ENCODE results near the gene FAM222A.

The FAM222A gene

DNA sequence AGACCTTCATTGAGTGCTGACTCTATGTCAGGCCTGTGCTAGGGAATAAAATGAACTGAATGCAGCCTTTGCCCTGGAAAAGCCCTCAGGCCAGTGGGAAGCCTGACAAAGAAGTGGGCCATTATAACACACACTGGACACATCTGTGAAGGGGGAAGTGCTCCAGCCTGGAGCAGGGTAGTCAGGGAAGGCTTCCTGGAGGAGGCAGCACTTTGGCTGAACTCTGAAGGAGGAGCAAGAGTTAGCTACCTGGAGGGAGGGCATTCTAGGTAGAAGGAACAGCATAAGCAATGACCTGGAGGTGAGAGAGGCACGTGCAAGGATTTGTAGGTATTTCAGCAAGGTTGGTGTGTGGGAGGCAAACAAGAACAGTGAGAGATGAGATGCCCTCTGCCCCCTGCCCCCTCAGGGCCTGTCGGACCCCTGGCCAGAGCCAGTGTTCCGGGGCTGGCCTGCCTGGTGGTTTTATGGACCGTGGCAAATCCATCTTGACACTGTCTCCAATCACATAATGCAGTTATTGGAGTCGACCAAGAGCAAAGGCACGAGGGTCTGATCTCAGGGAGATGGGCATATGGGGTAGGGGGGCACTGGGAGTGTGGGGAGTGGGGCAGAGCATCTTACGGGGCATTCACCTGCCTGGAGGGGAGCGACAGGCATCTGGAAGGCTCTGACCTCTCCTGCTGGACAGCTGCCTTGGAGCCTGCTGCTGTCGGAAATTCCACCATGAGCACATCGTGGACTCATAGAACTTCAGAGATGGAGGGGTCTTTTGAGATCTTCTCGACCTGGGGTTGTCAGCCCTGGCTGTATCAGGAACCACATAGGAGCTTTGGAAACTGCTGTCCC is 2.7 kb upstream of the FAM222A start:
- no peak for DNase-seq (ENCODE audit: low spot score)

DNA sequence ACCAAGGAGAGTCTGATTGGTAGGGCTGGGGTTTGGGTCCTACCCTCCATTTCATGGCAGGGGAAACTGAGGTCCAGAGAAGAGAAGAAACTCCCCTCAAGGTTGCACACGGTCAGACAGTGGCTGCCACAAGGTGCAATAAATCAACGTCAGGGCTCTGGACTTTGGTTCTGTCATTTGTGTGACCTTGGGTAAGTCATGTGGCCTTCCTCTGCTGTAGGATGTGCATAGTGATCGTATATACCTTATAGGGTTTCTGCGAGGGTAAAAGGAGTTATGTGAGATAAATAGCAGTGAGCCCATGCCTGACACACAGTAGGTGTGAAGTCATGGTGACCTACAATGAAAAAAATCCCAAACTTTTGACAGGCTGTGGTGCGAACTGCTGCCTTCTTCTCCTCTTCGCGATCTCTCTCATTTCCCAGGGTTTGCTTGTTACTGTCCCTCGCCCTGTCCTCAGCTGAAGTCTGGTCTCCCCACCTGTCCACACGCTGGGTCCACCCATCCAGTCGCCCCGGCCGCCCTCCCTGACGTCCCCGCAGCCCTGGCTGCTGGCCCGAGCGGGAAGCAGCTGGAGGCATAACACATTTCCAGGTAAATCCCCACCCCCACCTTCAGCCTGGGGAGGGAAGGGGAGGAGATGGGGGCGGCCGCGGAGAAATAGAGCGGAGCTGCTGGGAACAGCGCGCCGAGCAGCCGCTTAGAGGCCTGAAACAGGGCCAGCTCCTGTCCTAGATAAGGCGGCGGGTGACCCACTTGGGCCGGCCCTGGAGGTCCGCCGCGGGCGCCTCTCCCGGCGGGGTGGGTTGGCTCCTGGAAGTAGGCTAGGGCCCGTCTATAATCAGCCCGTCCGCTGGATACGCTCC is 1.8 kb upstream of the FAM222A start:
- no peak for DNase-seq (ENCODE audit: low spot score)

DNA sequence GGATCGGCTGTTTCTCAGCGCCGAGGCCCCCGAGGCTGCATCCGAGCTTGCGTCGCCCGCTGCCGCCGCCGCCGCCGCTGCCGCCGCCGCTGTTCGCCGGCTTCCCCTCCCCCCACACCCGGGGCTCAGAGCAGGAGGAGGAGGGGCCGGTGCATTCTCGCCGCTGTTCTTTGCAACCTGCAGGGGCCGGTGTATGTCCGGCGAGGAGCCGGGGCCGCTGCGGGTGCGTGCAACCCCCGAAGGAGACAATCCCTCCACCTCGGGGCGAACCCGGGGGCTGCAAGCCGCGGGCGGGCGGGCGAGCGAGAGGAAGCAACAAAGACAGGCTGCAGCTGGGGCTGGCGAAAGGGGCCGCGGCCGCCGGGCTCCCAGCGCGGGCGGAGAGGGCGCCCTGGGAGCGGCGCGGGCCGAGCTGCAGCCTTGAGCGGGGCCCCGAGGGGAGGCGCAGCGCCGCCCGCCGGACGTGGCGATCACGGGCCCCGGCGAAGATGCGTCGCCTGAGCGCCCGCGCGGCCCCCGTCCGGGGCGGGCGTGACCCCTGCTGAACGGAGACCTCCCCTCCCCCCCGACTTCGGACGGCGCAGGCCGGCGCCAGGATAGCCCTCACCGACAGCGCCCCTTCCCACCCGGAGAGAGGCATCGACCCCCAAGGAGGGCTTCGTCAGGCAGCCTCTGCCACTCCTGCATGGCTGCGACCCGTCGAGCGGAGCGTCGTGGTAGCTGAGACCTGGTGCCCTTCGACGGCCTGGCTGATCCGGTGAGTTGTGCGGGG is 702 bp downstream of the FAM222A start:
- peak; percentile 35 for DNase-seq (ENCODE audit: low spot score)

DNA sequence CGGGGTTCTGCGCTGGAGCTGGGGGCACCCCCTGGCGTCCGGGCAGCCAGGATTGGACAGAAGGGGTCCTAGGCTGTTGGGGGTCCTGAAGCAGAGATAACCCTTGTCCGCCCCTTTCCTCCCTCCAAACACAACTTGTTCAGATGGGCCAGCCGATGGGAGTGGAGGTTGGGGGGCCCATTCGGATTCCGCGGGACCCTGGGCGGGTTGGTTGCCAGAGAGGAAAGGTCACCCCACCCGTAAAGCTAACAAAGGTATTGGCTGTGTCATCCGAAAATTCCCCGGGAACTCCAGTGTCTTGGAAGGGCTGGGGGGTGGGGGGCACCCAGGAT is 1.3 kb downstream of the FAM222A start:
- no peak for DNase-seq (ENCODE audit: low spot score)

DNA sequence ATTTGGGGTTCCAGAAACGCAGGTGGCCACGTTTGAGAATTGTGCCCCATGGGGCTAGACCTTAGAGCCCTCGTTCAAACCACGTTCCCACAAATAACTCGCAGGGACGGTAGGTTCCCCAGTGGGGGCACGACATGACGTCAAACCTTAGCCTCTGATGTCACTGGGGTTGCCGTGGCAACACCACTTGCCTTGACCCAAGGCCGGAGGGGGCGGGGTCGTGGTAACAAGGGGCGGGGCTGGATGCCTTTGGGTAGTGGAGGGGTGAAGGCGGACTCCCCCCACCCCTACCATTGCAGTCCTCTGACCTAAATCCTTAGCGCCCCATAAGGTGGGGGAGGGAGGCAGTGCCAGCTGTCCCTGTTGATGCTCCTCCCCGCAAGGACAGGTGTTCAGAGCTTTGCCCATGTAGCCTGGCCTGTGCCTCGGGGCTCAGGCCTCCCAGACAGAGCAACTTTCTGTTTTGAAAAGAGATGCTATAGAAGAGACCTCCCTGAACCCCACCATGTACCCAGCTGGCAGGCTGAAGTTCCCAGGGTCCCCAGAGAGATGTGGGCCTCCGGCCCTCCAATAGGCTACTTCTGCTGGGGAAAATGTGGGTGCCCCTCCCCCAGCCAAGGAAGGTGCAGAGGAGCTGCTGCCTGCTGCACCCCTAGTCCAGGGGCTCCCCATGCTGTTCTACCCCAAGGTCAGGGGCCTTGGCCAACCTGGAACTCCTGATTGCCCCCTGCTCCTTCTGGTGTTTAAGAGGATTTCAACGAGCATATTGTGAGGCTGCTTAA is 1.9 kb downstream of the FAM222A start:
- DNase-seq (ENCODE audit: low spot score), result no peak

DNA sequence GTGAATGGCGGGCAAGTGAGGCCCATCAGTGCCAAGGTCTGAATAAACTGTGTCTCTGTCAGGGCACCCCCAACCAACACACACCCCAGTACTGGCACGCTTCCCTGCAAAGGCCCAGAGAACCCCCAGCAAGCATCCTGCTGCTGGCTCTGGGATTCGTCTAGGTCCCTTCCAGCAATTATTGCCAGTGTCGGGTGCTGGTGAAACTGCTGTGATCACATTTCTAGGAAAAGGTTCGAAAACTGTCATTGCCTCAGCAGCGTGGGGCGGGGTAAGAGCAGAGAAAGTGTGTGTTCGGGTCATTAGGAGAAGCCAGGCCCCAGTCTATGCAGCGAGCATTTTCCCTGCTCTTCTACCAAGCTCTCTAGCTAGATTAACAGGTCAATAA is 2.5 kb downstream of the FAM222A start:
- no peak for DNase-seq (ENCODE audit: low spot score)

DNA sequence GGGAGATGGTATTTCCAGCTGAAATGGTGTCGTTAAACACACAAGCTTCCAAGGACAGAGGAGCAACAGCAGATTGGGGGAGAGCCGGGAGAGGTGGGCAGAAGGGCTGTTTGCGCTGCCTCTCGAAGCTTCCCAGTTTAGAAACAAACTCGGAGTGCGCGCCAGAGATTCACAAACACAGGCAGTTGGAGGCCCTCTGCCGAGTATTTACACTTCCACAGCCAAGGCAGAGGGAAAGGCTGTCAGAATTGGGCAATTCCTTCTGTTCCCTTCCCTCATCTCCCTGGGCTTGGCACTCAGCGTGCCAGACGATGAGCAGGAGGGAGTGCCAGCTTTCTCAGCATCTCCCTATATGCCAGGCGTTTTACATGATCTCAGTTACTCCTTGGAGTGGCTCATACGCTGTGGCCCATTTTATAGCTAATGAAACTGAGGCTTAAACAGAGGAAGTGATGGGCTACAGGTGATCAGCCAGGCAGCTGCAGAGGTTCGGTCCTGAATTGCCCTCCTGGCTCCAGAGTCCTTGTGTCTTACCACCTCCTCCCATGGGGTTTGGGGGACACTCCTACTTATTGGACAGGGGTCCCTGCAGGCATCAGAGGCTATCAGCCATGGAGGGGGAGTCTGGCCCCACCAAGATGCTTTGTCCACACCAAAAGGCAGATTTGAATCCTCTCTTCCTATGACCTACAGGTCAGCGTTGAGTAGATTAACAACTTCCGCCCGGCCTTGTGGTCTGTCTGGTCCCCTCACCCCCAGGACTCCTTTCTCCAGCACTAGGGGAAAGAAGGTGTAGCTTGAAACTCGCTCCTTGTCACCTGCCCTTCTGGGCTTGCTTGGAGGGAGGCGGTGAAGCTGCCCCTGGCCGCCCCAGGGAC is 3.1 kb downstream of the FAM222A start:
- peak; percentile 43 for DNase-seq (ENCODE audit: low spot score)

DNA sequence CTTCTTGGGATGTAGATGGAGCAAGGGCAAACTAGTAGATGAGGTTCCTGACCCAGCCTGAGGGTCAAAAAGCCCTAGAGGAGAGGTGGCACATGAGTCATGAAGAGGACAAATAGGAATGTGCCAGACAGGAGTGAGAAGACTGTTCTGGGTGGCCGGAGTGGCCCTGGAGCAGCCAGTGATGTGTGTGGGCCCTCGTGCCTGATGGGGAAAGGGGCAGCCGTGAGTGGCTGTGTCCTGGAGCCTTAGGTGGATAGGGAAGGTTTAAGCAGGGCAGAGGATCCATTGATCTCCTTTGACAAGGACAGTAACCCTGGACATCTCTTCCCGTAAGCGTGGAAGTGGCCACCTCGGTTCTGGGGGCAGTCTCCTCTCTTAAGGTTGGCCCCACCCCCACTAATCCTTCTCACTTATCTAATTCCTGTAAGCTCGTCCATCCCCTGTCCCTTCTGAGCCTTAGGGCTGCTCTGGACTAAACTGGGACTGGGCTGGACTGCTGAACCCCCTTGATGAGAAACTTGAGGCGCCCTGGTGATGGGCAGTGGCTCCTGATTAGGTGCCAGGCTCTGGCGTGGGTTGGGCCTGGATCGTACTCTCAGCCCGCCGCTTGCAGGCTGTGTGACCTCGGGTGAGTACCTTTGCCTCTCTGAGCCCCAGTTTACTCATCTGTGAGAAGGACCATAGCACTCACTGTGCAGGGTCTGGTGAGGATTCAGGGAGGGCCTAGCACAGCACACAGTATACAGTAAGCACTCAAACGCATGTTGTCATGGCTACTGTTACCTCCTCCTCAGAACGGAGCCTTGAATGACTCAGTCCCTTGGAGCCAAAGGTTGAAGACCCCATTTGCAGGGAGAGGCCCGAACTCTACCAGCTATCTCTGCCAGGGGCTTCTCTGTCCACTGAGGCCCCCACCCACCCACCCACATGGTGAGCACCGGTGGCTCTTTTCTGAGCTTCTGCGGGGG is 4.0 kb downstream of the FAM222A start:
- no peak for DNase-seq (ENCODE audit: low spot score)

DNA sequence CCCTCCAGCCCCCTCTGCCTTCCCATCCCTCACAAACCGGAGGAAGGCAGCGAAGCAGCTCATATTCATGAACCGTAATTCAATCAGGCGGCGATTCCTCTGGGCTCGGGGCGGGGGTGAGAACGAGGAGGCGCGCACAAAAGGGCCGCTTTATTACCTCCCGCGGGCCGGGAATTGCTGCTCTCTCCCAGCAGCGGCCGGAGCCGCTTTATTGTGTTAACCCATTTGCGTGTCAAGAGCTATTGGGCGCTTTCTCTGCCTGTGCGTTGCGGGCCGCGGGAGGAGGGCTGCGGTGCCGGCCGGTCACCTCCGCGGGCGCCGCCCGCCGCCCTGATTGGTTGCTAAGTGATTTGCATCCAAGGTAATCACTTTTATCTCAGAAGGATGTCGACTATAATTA is 4.8 kb downstream of the FAM222A start:
- no peak for DNase-seq (ENCODE audit: low spot score)

DNA sequence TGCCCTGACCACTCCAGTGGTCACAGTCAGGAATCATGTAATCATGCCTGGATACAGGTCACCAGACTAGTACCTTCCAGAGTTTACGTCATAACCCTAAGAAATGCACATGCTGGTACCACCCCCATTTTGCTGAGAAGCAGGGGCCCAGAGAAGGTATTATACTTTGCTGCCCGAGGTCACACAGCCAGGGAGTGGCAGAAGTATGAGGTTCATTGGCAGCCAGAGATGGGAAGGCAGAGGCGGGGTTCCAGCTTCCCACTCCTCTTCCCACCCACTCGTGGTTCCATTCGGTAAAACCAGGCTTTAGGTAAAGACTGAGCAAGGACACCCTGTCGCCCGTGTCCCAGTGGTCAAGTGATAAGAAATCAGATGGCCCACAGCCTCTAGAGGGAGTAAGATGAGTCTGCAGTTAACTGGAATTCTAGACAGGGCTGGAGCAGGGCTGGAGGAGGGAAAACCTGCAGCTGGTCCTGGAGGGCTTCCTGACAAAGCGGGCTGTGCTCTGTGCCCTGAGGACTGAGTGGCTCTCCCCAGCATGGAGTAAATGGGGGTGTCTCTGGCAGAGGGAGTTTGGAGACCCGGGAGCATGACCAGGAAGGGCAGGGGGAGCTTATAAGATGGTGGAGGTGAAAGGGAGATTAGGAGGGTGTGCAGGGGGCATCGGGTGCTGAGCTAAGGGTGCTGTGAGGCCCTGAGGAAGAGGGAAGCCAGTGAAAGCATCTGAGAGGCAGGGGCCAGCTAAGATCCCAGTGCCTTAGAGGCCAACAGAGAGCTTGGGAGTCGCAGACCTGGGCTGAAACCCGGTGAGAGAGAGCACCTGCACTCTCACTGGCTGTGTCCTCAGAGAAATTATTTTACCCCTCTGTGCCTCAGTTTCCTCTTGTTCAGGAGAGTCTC is 5.7 kb downstream of the FAM222A start:
- no peak for DNase-seq (ENCODE audit: low spot score)

DNA sequence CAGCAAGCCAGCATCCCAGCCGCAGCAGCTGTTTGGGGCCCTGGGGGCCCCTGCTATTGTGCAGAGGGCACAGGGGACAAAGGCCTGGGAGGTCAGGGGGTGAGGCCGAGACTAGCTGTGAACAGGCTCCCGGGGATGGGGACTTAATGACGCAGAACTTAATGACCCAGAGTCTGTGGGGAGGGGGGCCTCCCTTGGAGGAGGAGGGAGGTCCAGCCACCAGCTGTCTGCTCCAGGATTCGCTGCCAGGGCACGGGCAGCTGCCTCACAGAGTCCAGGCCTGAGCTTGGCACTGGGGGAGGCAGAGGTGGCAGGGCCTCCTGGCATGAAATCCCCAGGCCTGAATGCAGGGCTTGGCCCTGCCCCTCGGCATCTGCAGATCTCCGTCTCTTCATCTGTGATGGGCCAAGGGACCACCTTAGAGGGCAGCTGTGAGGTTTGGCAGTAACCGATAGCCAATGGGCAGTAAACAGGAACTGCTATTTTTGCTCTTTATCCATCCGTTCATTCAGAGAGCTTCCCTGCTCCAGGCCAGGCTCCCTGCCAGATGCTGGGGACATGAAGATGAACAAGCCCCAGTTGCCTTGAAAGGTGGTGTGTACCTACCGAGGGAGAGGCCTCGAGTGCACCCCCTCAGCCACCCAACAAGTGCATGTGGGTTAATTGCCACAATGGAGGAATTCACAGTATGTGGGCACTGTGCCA is 6.7 kb downstream of the FAM222A start:
- no peak for DNase-seq (ENCODE audit: low spot score)

DNA sequence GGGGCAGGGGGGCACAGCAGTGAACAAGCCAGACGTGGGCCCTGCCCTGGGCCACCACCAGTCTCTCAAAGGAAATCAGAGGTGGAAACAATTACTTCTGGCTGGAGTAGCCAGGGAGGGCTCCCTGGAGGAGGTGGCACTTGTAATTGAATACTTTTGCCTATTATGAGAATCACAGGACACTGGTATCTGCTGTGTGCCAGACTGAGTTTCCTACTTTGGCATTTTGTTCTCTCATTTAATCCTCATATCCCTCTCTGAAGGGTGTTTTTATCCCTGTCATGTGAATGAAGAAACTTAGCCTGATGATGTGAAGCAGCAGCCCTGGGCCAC is 7.2 kb downstream of the FAM222A start:
- DNase-seq (ENCODE audit: low spot score), result no peak

DNA sequence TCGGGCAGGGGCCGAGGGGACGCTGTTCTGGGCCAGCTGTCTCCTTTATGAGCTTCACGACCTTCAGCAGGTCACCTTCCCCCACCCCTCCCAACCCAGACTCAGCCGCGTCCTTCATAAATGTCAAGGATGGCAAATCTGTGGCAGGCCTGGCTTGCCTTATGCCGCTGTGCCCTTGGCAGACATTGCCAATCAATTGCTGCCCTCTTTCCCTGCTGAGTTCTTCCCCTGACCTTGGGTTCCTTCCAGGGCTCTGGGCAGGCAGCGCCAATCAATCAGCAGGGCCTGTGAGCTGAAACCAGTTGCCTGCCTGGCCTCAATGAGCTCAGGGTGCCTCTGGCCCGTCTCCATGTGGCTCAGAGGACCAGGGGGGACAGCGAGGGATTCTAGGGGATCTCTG is 7.7 kb downstream of the FAM222A start:
- no peak for DNase-seq (ENCODE audit: low spot score)

DNA sequence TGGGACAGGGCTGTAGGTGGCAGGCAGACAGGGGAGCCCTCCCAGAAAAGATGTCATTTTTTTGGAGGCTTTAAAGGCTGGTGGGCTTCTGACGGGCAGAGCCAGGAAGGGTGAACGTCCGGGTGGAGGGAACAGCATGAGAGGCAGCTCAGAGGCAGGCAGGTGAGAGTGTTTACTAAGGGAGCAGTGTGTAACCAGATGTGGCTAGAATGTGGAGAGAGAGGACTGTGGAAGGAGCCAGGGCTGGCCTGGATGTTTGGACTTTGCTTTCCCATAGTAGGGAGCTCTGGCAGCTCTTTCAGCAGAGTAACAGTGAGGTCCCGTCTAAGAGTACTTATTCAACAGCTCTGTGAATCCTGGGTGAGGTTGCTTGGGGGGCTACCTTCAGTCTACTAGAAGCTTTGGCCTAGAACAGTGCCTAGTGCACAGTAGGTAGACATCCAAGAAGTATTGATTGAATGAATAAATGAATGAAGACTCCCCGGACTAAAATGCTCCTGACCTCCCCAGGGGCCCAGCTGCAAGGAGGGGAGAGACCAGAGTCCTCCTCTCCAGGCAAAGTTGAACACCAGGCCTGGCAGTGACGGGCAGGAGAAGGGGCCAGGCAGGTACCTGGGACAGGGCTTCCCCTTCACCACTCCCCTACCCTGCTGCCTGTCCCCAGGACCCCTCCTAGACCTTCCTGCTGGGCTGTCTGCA is 8.5 kb downstream of the FAM222A start:
- DNase-seq (ENCODE audit: low spot score), result no peak

DNA sequence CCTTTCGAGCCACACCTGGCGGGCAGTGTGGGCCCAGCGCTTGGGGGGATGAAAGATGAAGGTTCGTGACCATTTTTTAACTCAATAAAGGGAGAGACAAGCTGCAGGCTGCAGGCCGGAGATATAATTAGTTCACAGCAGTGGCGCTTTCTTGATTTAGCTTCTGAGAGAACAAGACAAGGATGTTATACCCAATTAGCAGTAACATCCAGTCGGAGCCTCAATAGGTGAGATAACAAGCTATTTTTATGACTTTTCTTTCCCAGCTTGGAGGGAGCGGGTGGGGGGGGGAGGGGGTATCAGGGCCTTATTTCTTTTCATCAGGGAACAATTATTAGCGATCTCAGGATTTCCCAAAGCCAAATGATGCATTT is 9.1 kb downstream of the FAM222A start:
- DNase-seq (ENCODE audit: low spot score), result no peak

DNA sequence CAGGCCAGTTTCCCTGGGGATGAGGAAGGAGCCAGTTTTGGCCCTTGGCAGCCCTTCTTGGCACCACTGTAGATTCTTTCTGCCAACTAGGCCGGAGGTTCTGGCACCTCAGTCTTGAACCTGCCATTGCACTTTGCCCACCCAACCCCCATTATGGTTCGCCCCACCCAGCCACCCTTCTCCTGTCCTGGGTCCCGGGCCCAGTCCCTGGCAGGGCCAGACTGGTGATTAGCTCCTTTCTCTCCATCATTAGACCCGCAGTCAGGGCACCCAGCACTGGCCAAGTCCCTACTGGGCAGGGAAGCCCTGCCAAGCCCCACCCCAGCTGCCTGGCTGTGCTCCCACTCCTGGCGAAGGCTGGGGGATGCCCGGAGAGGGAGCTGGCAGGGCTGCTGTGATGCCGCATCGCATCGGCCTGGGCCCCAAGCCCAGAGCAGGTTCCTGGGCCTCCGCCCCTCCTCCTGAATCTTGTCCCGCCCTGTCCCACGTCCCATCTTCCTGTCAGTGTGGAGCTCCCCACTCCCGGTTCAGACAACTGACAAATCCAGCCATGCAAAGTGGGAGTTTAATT is 9.8 kb downstream of the FAM222A start:
- DNase-seq (ENCODE audit: low spot score), result no peak

DNA sequence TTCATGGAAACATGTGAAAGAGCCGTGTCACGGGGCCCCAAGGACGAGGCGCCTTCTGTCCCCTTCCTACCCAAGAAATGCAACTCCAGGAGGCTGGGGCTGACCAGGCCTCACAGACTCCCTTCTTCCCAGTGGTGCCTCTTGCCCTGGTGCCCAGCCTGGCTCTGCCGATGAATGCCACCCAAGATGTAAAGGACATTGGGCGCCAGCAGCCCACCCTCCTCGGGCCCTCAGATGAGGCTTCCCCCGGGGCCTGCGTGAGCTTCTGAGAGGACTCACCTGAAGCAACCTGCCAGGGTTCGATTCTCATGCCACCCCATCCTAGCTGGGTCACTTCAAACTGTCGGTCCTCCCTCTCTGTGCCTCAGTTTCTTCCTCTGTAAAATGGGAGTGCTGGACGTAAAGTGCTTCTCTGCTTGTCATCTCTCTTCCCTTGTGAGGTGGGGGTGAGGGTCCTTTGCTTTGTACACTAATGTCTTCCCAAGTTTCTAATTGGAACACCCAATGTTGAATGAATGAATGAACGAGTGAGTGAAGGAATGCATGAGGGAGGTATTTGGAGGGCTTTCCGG is 10.8 kb downstream of the FAM222A start:
- no peak for DNase-seq (ENCODE audit: low spot score)

Measured in AG08395 (cell line).